Liver (tissue), 9 donors: Measurements from ENCODE around the gene DMD. TPM values are rescaled to one million over a fixed set of nuclear protein-coding genes. Genes with fewer than 3 reads are reported as not detected.

Source experiments
- DNase-seq: peaks from one replicate; pipeline ENCODE4 v3.0.0-alpha.2; 2017; ENCODE audit warnings: low spot score
- H3K27ac ChIP-seq, 2 donors: one replicate each; pipeline ENCODE4 v1.7.0; 2013; ENCODE audit warnings: inconsistent platforms in 2 of 2, low read length in 2 of 2, control low read depth in 1 of 2, low read depth in 1 of 2, mild to moderate bottlenecking in 1 of 2
- H3K27me3 ChIP-seq, 4 donors: one replicate each; pipeline versions ENCODE4 v1.6.1 to v1.7.0; 2013; ENCODE audit warnings: low read length in 3 of 4, inconsistent platforms in 1 of 4, mild to moderate bottlenecking in 1 of 4, moderate library complexity in 1 of 4; ENCODE audit not compliant: control insufficient read depth in 4 of 4, insufficient read depth in 4 of 4
- H3K36me3 ChIP-seq, 4 donors: one replicate each; pipeline versions ENCODE4 v1.6.1 to v1.7.0; 2013; ENCODE audit warnings: low read length in 3 of 4, mild to moderate bottlenecking in 3 of 4, low read depth in 1 of 4, moderate library complexity in 1 of 4; ENCODE audit not compliant: control insufficient read depth in 4 of 4, insufficient read depth in 3 of 4
- H3K4me1 ChIP-seq, 4 donors: one replicate each; pipeline versions ENCODE4 v1.6.1 to v1.7.0; 2013; ENCODE audit warnings: low read length in 3 of 4, mild to moderate bottlenecking in 3 of 4, moderate library complexity in 1 of 4; ENCODE audit not compliant: control insufficient read depth in 4 of 4, insufficient read depth in 4 of 4
- H3K4me3 ChIP-seq, 3 donors: one replicate each; pipeline versions ENCODE4 v1.6.1 to v1.7.0; 2013; ENCODE audit warnings: low read length in 3 of 3, control low read depth in 1 of 3, low read depth in 1 of 3, mild to moderate bottlenecking in 1 of 3
- H3K9ac ChIP-seq, 2 donors: one replicate each; pipeline ENCODE4 v1.7.0; 2013; ENCODE audit warnings: low read length in 2 of 2, mild to moderate bottlenecking in 2 of 2, moderate library complexity in 2 of 2, control low read depth in 1 of 2, low read depth in 1 of 2
- H3K9me3 ChIP-seq, 4 donors: one replicate each; pipeline versions ENCODE4 v1.6.1 to v1.7.0; 2013; ENCODE audit warnings: low read length in 3 of 4; ENCODE audit not compliant: control insufficient read depth in 4 of 4
- CTCF ChIP-seq: fragments of 150-350 bp; IDR thresholded peaks from 2 replicates; pipeline ENCODE4 v1.5.1; 2017; ENCODE audit warnings: improper control_type of control experiment, low read depth, low read length; ENCODE audit not compliant: missing input control
- EGR1 ChIP-seq, 2 donors: IDR thresholded peaks; 2 replicates each; pipeline ENCODE4 v1.6.1; 2016 to 2018; ENCODE audit warnings: antibody characterized with exemption in 2 of 2, low read depth in 2 of 2
- FOXA1 ChIP-seq: IDR thresholded peaks from 2 replicates; pipeline ENCODE4 v1.6.1; 2016; ENCODE audit warnings: antibody characterized with exemption
- FOXA2 ChIP-seq: IDR thresholded peaks from 2 replicates; pipeline ENCODE4 v1.6.1; 2016; ENCODE audit warnings: antibody characterized with exemption
- GABPA ChIP-seq, 2 donors: IDR thresholded peaks in 1 of 2; conservative IDR thresholded peaks in 1 of 2; 2 replicates each; pipeline ENCODE4 v1.6.1; 2016; ENCODE audit warnings: antibody characterized with exemption in 2 of 2, mild to moderate bottlenecking in 1 of 2, moderate library complexity in 1 of 2
- HNF4A ChIP-seq, 2 donors: conservative IDR thresholded peaks; 2 replicates each; pipeline ENCODE4 v1.6.1; 2016; ENCODE audit warnings: antibody characterized with exemption in 2 of 2, mild to moderate bottlenecking in 2 of 2
- HNF4G ChIP-seq: IDR thresholded peaks from 2 replicates; pipeline ENCODE4 v1.6.1; 2016; ENCODE audit warnings: antibody characterized with exemption
- JUND ChIP-seq, 2 donors: IDR thresholded peaks; 2 replicates each; pipeline ENCODE4 v1.6.1; 2016; ENCODE audit warnings: antibody characterized with exemption in 2 of 2
- MAX ChIP-seq: IDR thresholded peaks from 2 replicates; pipeline ENCODE4 v1.6.1; 2016; ENCODE audit warnings: antibody characterized with exemption
- NR2F2 ChIP-seq: IDR thresholded peaks from 2 replicates; pipeline ENCODE4 v1.6.1; 2016; ENCODE audit warnings: antibody characterized with exemption
- RAD21 ChIP-seq, 2 donors: IDR thresholded peaks; 2 replicates each; pipeline ENCODE4 v1.6.1; 2016; ENCODE audit warnings: antibody characterized with exemption in 2 of 2, mild to moderate bottlenecking in 2 of 2
- RXRA ChIP-seq, 2 donors: IDR thresholded peaks; 2 replicates each; pipeline ENCODE4 v1.6.1; 2017 to 2018; ENCODE audit warnings: antibody characterized with exemption in 2 of 2, mild to moderate bottlenecking in 1 of 2
- SP1 ChIP-seq: IDR thresholded peaks from 2 replicates; pipeline ENCODE4 v1.6.1; 2018; ENCODE audit warnings: antibody characterized with exemption, mild to moderate bottlenecking
- YY1 ChIP-seq: IDR thresholded peaks from 2 replicates; pipeline ENCODE4 v1.6.1; 2016; ENCODE audit warnings: antibody characterized with exemption, mild to moderate bottlenecking
- ZBTB33 ChIP-seq: IDR thresholded peaks from 2 replicates; pipeline ENCODE4 v1.6.1; 2016; ENCODE audit warnings: antibody characterized with exemption
- WGBS: extraction: QIAGEN DNeasy Blood & Tissue Kit; methylation state at CpG from one replicate; pipeline ENCODE4 v1.1.7; 2013; 5-methylcytosine and 5-hydroxymethylcytosine counted together
- polyA plus RNA-seq, 2 donors: library from polyadenylated mRNA; stranded (reverse) in 1 of 2; unstranded in 1 of 2; fragments of 200-250 nt in 1 of 2; fragments of >200 nt in 1 of 2; fragmentation: Nextera tagmentation in 1 of 2; extraction: Ambion mirVana in 1 of 2; gene quantifications; one replicate each; pipeline versions ENCODE4 v1.2.1 to v1.2.3, GENCODE V29; 2013 to 2015
- total RNA-seq, 2 donors: library from RNA; depleted of rRNA; stranded (reverse); fragments of >200 nt; gene quantifications; one replicate each; pipeline ENCODE4 v1.2.3, GENCODE V29; 2014
- TF ChIP-seq, protein P1 (sequence below): IDR thresholded peaks from 2 replicates; pipeline ENCODE4 v1.6.1; 2016; ENCODE audit warnings: antibody characterized with exemption, mild to moderate bottlenecking
- TF ChIP-seq, protein P2 (sequence below): IDR thresholded peaks from 2 replicates; pipeline ENCODE4 v1.6.1; 2016; ENCODE audit warnings: antibody characterized with exemption
- donor health status: healthy.
- donor health status: healthy.
- donor health status: healthy.
- donor health status: healthy.
- donor health status: healthy.

DMD gene
- total and polyA plus RNA-seq, 4 donors, result 14.6 to 61.9 (median 23.9) TPM

- TF ChIP-seq, protein P1, sequence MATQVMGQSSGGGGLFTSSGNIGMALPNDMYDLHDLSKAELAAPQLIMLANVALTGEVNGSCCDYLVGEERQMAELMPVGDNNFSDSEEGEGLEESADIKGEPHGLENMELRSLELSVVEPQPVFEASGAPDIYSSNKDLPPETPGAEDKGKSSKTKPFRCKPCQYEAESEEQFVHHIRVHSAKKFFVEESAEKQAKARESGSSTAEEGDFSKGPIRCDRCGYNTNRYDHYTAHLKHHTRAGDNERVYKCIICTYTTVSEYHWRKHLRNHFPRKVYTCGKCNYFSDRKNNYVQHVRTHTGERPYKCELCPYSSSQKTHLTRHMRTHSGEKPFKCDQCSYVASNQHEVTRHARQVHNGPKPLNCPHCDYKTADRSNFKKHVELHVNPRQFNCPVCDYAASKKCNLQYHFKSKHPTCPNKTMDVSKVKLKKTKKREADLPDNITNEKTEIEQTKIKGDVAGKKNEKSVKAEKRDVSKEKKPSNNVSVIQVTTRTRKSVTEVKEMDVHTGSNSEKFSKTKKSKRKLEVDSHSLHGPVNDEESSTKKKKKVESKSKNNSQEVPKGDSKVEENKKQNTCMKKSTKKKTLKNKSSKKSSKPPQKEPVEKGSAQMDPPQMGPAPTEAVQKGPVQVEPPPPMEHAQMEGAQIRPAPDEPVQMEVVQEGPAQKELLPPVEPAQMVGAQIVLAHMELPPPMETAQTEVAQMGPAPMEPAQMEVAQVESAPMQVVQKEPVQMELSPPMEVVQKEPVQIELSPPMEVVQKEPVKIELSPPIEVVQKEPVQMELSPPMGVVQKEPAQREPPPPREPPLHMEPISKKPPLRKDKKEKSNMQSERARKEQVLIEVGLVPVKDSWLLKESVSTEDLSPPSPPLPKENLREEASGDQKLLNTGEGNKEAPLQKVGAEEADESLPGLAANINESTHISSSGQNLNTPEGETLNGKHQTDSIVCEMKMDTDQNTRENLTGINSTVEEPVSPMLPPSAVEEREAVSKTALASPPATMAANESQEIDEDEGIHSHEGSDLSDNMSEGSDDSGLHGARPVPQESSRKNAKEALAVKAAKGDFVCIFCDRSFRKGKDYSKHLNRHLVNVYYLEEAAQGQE, result no peak
- TF ChIP-seq RAD21 (IDR thresholded peaks at IDR 0.05), result no peak
- TF ChIP-seq, protein P2, sequence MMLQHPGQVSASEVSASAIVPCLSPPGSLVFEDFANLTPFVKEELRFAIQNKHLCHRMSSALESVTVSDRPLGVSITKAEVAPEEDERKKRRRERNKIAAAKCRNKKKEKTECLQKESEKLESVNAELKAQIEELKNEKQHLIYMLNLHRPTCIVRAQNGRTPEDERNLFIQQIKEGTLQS, result no peak
- no peak for TF ChIP-seq RXRA (IDR thresholded peaks at IDR 0.05)
- no peak for TF ChIP-seq SP1
- no peak for TF ChIP-seq JUND (IDR thresholded peaks at IDR 0.05)
- TF ChIP-seq FOXA2, result no peak
Observed at GRCh38 chrX:32392655-32393054, 818.7 kb downstream of the DMD start (continued).

DNA sequence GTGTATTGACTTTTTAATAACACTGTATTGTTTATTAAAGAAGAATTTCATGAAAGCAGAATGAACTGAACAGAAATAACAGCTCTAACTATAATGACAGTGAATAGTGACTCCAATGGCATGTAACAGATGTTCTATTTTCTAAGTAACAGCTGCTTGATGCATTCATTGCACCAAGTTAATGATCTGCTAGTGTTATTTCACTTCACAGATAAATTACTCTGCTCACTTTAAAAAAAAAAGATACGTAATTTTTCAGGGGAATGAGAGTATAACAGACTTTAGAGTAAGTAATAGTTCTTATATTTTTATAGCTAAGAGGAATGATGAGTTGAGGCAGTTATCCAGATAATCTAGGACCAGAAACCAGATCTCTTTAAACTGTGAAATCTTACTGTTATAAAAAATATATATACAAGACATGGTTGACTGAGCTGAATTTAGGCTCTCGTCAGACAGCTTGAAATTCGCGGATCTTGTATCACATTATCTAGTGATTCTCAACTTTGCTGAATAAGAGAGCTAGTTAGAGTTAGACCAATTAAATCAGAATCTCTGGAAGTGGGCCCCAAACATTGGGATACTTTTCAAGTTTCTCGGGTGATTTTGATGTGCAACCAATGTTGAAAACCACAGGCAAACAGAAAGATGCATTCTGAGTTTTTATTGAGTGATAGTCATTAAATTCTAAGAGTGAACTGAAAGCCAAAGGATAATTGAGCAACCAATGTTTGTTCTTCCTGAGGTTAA is 840.7 kb downstream of the DMD start:
- no peaks in the 10 kb centered on the region for H3K27me3 ChIP-seq
- H3K9me3 ChIP-seq, result no peaks in the 10 kb centered on the region
- H3K4me3 ChIP-seq, result no peak overlapping the region
- no peak overlapping the region for H3K27ac ChIP-seq
- no peaks in the 10 kb centered on the region for H3K36me3 ChIP-seq
- no peak for DNase-seq
- no peaks in the 10 kb centered on the region for H3K4me1 ChIP-seq
- WGBS, result 64% methylated on average over 5 of the region's 5 CpGs
- no peak overlapping the region for H3K9ac ChIP-seq
- TF ChIP-seq YY1 (no peak), MAX (no peak), CTCF (no peak), HNF4A (conservative IDR thresholded peaks at IDR 0.05) (no peak), FOXA1 (no peak), EGR1 (IDR thresholded peaks at IDR 0.05; ENCODE audit: low read depth in 2 of 2) (no peak), RAD21 (IDR thresholded peaks at IDR 0.05) (no peak), RXRA (IDR thresholded peaks at IDR 0.05) (no peak), SP1 (no peak), FOXA2 (no peak), HNF4G (no peak), GABPA (IDR thresholded peaks at IDR 0.05 in 1 of 2, conservative IDR thresholded peaks at IDR 0.05 in 1 of 2) (no peak), NR2F2 (no peak), ZBTB33 (no peak)
- TF ChIP-seq, protein P2, result no peak
